NCI-H2227 (cell line): ENCODE results near the gene CCDC12.

Experiments used
- DNase-seq: peaks from one replicate; lab custom pipeline; 2025; ENCODE audit not compliant: unreplicated experiment; lab: John Stamatoyannopoulos, UW

Gene CCDC12

GRCh38 chr3:46996689-46997452 lies 20.3 kb upstream of the CCDC12 start:
- DNase-seq, result no peak

DNA sequence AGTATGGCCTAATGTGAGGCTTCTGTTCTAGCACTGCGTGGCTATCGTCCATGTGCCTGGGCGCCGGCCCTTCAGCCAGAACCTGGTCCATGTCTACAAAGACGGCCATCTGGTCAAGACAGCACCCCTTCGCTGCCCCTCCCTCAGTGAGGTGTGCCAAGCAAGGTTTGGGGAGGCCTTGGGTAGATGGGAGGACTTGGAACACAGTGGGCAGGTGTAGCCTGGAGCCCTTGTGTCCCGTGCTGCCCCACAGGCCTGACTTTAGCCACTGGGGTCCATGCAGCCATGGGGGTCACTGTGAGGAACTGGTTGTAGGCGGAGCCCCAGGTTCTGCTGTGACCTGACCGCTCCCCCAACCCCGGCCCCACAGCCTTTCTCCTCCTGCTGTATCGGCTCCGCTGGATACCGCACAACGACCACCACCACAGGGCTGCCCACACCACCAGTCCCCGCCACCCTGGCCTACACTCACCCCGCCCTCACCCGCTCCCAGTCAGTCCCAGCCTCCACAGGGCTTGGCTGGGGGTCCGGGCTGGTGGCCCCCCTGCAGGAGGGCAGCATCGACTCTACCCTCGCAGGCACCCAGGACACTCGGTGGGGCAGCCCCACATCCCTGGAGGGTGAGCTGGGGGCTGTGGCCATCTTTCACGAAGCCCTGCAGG lies 19.5 kb upstream of the CCDC12 start:
- DNase-seq, result no peak

DNA sequence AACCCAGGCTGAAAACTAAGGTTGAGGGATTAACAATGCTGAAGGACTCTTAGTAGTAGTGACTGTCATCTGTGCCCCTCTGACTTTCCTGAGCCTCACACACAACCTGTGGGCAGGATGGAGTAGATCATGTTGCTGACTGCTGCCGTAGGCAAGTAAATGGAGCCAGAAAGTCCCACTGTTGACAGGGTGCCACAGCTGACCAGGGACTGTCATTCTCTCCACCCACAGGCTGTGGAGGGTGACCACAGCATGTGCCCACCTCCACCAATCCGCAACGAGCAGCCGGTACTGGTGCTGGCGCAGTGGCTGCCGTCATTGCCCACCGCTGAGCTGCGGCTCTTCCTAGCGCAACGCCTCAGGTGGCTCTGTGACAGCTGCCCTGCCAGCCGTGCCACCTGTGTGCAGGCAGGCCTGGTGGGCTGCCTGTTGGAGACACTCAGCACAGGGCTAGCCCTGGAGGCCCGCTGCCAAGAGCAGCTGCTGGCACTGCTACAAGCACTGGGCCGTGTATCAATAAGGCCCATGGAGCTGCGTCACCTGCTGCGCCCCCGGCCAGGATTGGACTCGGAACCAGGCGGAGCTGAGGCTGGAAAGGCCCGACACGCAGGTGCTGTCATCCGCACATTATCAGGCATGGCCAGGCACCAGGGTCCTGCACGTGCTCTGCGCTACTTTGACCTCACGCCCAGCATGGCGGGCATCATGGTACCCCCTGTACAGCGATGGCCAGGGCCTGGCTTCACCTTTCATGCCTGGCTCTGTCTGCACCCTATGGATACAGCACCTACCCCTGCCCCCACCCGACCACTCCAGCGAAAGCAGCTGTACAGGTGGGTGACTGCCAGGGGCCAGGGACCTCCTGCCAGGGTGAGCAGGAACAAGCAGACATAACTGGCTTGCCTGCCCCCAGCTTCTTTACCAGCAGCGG lies 18.5 kb upstream of the CCDC12 start:
- DNase-seq, result no peak

DNA sequence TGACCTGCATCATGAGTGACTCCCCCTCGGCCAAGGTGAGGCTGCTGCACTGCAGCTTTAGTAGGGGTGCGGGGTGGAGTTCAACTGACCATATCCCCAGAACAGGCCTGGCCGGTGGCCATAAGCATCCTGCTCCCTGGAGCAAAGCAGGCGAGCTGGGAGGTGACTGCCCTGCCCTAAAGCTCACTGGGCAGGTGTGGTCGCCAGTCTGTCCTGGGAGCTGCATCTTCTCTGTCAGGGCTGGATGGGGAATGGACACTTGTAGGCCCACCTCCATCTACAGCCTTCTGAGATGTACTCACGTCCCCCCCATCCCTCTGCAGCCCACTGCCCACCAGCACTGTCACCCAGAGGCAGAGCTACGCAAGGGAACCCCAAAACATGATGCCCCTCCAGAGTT lies 17.4 kb upstream of the CCDC12 start:
- DNase-seq, result no peak

GRCh38 chr3:46993292-46993691 lies 16.7 kb upstream of the CCDC12 start:
- no peak for DNase-seq

- no peak for DNase-seq
Observed at GRCh38 chr3:46992231-46992630, 15.7 kb upstream of the CCDC12 start.

DNA sequence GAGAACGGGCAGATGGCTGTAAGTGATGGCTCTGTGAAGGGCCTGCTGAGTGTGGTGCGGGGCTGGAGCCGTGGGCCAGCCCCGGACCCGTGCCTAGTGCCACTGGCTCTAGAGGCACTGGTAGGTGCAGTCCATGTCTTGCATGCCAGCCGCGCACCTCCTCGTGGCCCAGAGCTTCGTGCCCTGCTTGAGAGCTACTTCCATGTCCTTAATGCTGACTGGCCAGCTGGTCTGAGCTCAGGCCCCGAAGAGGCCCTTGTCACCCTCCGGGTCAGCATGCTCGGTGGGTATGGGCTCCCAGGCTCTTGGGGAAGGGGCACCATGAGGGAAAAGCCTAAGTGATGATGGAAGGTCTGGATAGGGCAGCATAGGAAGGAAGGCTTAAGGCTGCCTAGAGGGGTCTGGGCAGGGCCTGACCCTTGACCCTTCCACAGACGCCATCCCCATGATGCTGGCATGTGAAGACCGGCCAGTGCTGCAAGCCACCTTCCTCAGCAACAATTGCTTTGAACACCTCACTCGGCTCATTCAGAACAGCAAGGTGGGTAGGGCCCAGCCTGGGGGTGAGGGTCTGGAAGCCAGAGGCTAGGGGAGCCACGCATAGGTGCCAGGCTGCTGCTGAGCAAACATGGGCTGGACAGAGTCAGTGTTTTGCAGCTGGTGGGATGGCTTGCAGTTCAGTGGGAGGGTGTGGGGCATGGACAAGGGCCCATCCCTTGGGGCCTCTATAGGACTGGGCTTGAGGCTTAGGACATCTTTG lies 15.0 kb upstream of the CCDC12 start:
- DNase-seq, result no peak

- DNase-seq, result no peak
Observed at GRCh38 chr3:46990573-46991374, 14.2 kb upstream of the CCDC12 start.

DNA sequence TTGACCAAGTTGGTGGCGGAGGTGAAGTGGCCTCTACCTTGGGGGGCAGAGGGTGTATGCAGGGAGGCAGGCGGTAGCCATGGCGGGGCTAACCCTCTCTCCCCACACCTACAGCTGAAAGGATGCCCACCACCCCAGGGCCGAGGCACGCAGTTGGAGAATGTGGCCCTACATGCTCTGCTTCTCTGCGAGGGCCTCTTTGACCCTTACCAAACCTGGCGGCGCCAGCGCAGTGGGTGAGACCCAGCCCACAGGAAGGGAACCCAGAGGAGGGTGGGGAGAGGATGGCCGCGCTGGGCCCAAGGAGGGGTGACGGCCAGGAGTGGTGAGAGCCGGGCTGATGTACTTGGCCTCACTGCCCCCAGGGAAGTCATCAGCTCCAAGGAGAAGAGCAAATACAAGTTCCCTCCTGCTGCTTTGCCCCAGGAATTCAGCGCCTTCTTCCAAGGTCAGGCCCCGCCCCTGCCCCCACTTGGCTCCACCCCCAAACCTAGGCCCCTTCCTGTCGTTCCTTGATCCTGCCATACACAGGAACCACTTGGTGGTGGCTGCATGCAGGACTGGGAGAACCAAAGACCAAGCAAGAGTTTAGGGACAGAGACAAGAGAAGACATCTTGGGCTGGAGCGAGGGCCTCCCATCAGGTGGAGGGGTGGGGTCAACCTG lies 12.7 kb upstream of the CCDC12 start:
- DNase-seq, result no peak

- DNase-seq, result no peak
Observed at GRCh38 chr3:46988616-46989015, 12.1 kb upstream of the CCDC12 start.

DNA sequence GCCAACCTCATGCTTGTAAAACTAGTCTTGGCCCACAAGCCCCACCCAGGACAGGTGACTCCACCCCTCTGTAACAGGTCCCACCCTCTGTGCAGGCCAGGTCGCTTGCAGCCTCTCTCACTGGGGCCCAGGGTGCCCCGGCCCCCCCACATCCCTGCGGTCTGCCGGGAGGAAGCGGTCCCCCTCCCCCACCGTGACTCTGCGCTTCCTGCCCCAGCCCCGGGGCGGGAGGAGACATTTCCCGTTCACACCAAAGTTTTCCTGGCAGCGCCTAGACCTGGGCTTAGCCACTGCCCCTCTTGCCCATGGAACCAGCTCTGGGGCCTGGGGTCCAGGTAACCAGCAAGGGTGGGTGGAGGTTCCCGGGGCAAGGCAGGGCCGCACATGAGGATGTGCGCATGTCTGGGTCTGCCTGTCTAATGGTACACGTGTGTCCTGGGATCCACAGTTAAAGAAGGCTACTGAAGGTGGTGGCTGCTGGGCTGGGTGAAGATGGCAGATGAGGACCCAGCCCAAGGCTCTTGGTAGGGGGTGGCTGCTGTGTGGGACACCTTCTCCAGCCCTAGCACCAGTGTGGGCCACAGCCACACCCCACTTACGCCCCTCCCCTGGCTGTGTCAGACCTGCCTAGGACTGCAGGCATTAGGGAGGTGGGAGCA lies 11.3 kb upstream of the CCDC12 start:
- no peak for DNase-seq

DNA sequence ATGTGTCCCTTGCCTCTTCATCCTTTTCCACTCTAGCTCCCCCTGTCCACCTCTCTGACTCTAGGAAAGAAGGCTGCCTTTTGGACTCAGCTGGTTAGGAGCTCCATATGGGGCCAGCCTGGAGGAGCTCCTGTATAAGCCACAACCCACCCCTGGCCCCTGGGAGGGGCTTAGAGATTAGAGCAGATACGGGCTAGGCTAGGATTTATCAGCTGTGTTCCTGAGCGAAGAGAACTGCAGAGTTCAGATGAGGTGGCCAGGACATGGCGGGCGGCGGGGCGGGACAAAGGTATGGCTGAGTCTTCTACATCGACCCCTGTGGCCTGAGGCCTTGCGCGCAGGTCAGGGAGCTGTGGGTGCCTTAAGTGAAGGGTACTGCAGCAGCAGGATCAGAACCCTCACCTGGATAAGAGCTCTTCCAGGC lies 10.8 kb upstream of the CCDC12 start:
- DNase-seq, result no peak

DNA sequence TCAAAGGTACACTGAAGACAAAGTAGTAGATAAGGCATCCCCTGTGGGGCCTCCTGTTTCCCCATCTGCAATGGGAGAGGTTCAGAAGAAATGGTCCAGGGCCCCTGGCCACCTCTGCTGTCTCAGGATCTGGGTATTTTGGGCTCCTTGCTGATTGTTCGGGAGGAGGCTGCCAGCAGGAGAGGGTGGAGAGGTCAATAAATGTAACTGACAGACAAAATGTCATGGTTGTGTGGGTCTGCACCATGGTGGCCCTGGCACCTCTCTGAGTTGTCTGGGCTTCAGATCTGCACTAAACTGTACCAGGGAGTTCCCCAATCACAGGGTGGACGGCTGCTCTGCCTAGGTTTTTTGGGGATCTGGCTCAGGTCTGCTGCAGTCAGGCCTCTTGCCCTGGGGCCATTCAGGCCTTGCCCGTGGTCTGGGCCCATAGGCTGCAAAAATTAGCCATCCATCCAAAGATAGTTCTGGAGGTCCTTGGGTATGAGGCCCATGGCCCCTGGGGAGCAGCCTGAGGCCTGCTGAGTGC lies 10.3 kb upstream of the CCDC12 start:
- DNase-seq, result no peak

DNA sequence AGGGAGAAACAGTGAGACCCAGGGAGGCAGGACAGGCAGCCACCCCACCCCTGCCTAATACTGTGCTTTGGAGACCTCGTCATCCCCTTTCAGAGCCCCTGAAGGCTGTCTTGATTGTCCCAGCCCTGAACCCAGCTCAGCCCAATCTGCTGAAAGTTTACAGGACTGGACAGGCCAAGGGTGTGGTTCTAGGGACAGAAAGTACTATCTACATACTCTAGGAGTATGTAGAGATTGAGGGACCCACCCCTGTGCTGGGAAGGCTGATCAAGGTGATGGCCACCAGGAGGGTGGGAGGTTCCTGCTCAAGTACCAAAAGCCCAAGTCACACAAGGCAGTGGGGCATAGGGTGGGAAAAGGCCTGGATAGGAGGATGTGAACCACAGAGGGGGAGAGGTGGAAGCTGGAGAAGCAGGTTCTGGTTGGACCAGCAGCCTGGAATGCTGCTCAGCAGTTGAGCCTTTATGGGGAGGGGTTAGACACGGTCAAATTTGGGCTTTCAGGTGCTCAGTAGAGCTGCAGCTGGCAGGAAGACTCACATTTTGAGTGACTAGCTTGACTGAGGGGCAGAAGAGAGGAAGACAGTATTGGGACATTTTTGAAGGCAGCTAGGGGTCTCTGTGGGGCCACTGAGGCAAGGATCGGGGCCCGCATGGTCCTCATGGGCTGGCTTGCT lies 9.6 kb upstream of the CCDC12 start:
- no peak for DNase-seq

DNA sequence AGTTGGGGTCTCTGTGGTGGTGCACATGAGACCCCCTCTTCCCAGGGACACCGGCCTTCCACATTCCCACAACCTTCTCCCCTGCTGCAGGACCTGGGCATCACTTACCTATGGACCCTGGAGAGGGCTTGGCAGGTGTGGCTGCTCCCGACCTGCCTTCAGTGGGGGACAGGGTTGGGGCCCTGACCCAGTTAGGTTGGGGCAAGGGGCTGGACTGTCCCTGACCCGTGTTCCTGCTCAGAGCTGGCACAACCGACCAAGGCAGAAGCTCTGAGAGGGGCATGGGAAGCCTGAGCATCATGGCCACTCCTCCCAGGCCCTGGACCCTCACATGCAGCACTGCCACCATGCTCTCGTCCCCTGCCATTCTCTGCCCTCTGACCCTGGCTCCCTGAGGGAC lies 9.0 kb upstream of the CCDC12 start:
- no peak for DNase-seq

DNA sequence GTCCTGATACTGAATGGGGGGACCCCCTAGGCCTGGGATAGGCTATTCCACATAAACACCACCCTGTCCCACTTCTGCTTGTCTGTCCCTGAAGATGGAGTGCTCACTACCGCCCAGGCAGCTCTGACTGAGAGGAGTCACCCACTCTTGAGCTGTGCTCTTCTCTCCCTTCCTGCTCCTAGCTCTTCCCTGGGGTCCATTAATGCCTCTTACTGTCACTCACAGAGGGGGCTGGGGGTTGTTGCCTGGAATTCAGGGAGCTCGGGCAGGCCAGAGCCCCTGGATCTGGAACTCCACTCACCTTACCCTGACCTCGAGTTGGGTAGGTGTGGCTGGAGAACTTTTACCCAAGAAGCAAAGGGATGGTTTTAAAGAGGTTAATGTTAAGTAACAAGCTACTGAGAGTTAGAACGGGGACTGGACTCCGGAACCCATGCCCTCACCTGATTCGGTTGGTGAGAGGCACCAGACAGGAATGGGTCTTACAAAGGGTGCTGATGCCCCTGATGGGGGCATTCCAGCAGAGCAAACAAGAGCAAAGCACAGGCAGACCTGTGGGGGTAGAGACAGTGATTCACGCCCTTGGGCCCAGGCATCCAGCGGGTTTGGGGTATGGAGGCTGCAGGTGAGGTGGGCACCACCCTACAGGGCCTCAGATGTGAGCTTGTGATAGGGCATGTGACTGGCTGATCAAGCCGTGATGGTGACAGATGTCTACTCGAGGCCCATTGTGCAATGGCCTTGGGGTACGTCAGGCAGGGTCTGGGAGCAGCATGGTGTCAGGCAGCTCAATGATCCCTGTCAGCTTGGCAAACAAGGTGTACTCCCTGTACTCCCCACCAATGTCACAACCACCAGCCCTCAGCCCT lies 8.3 kb upstream of the CCDC12 start:
- no peak for DNase-seq

DNA sequence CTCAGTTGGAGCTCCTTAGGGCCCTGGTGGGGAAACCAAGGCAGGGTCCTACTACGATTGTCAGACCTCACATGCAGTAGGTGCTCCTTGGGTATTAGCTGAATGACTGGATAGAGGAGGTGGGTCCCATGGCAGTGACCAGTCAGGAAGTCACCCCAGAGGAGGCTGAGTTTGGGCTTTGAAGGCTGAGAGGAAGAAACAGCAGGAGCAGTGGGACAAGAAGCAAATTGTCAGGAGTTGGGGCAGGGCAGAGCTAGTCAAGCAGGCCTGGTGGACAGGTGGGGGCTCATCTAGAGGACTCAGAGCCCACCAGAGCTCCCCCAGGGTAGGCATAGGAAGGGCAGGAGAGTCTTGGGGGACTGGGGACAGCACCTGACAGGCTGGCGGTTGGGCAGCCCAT lies 6.0 kb upstream of the CCDC12 start:
- DNase-seq, result no peak
